ENCODE measurements around the gene ENO4.

Gene ENO4, protein sequence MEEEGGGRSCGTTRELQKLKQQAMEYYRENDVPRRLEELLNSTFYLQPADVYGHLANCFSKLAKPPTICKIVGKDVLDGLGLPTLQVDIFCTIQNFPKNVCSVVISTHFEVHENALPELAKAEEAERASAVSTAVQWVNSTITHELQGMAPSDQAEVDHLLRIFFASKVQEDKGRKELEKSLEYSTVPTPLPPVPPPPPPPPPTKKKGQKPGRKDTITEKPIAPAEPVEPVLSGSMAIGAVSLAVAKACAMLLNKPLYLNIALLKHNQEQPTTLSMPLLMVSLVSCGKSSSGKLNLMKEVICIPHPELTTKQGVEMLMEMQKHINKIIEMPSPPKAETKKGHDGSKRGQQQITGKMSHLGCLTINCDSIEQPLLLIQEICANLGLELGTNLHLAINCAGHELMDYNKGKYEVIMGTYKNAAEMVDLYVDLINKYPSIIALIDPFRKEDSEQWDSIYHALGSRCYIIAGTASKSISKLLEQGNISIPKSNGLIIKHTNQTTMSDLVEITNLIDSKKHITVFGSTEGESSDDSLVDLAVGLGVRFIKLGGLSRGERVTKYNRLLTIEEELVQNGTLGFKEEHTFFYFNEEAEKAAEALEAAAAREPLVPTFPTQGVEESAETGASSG

DNA sequence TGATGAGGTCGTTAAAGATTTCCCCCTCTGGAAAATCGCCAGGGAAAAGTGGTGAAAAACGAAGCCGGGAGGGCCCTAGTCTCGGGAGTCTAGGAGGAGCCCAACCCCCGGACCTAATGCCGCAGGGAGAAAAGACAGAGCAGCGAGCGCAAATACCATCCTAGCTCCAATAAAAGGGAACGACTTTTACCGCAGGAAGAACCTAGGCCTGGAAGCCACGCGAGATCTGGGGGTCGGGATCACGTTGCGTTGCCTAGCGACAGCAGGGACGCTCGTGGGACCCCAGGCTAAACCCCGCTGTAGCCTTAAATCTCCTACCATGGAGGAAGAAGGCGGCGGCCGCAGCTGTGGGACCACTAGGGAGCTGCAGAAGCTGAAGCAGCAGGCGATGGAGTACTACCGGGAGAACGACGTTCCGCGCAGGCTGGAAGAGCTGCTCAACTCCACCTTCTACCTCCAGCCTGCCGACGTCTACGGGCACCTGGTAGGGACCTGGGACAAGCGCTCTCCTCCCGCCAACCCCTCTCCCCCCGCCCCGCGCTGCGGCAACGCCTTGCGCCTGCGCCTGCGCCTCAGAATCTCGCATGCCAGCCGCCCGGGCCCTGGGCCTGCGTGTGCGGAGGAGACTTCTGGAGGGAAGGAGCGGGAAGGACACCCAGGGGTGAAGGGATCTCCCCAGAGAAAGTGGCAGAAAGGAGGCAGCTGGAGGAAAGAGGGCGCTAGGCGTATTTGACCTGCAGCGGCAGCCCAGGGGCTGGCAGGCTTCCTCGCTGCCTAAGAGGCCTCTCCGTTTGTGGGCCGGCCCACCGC, at the start of gene ENO4:
Gene ENO4 (plus strand): TSS at position 252 of the 810 bp plus-strand sequence. CDS start 68 bp downstream, at position 320.
- peak; percentile 81 for DNase-seq

DNA sequence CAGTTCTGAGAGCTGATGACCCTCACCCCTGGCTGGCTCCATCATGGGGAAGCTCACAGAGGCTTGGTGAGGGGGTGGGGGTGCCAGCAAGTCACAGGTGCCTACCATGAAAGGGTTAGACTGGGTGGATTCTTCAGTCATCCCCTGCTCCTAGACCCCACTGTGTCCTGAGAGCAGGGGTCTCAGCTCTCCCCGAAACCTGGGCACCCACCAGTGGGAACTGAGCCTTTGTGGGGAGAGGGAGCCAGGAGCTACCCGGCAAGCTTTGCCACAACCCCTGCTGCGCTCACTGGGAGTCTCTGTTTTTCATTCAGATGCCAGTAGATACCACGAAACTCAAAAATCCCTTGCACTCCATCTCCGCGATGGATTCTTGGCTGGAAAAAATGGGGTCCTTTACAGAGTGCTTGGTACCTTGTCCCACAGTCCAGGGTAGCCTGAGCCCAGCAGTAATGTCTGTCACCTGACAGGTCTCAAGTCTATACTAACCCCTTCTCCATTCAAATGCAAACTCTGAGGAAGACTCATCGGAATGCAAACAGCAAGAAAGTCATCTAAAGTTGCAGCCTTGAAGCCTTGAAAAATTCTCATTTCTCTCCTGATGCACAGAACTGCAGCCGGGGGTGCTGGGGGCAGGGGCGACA, 48.9 kb upstream of the ENO4 start:
- no peak for DNase-seq

DNA sequence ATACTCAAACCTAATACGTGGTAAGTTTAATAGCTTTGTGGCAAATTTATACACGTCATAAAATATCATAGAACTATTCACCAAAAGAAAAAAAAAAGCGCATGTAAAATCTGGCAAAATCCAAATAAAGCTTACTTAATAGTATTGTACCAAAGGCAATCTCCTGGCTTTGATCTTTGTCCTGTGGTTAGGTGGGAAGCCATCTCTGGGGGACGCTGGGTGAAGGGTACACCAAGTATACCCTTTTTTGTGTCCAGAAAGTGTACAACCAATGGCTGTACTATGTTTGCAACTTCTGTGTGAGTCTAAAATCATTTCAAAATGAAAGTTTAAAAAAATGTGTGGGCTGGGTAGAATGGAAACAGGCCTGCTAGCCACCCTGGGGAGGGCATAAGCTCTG, 47.6 kb upstream of the ENO4 start:
- DNase-seq = no peak

DNA sequence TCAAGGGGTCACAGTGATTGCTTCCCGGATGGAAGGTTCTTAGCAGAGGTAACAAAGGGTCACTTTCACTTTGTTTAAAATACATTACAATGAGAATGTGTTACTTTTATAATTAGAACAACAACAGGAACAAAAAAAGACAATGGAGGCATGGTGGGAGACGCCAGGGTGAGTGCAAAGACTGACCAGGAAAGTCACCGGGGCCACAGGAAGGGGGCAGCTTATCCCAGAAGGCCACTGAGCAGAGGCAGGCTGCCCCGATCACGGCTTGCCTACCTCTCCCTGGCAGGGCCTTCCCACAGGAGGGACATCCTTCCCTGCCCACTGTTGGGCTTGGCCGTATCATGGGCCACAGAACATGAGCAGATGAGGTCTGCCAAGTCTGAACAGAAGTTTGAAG, 46.8 kb upstream of the ENO4 start:
- DNase-seq = no peak

DNA sequence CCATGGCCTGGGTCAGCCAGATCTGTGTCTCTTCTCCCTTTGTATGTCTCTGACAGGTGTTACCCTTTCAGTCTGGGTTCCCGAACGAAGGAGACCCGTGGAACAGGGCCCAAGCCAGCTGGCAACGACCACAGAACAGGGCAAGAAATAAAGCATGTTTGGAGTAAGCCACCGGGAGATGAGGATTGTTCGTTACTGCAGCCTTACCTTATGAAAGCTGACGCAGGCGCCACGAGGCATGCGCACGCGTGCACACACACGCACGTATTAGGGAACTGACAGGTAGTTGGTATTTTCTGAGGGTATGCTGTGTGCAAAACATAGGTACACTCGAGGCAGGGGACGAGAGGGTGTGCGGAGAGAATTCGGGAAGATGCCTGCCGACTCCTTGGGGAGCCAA, 46.4 kb upstream of the ENO4 start:
- DNase-seq = no peak

DNA sequence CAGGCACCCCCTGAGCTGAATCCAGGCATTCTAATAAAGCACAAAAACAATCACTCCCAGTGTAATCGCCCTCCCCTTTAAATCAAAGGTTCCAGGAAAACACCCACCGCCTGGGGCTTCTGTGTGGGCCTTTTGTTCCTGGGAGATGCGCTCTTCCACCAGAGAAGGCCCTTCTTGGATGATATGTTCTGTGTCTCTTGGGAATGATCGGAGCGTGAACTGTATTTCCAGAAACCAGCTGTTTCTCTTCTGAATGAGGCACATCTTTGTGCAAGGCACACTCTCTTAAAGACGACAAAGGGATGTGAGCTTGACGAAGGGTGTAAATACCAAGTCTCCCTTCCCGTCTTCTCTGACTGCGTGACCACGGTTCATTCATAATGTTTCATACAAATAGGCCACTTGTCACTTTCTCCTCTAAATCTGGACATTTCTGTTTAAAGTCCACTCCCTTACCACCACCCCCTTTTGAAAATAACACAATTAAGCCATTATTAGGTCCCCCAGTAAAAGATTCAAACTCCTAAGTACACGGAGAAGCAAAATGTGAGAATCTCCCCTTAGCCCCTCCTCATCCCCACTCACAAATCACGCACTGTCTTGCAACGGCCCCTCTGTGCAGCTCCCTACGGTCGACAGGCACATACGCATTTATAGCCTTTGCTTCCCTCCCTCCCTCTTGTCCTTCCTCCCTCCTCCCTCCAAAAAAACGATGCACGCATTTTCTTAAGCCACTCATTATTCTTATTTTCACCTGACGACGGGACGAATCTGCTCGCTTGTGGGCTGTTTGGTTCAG, 45.6 kb upstream of the ENO4 start:
- no peak for DNase-seq

DNA sequence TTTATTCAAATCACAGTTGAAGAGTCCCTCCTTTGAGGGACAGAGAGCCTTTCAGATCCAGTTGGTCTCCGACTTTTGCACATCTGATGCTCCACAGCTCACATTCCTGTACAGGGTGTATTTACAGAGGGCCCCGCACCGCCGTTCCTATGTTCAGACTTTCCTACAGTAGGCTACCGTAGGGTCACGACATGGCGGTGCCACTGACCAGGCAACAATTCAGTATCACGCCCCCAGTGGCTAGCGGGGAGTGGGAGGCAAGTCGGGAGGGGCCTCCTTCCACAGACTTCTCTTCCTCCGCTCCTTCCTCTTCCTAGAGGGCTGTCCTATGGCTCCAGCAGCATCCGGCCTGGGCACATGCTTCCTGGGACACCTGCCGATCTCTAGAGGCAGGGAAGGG, 40.6 kb upstream of the ENO4 start:
- no peak for DNase-seq

DNA sequence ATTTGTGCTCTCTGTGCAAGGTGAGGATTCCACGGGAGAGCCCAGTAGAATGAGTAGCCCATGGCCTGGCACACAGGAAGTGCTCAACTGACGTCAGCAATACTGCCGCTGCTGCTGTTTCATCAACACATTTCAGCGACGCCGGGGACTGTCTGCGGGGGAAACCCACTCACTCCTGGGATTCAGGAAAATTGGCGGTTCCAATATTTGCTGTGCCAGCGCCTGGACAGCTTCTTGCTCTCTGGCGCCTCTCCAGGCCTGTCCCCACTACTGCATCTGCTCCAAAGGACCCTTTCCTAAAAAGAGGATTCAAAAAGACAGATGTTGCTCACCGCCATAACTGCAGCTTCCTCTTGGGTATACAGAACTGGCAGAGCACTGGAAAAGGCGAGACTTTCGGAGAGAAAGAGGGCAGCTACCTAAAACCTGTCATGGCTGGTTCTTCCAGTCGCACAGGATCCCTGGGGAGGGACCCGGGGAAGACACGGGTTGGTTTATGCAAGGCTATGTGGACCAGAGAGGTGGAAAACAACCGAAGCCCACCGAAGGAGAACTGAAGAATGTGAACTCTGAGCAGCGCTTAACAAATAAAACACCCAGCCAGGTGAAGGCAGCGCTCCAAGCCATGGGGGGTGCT, 39.7 kb upstream of the ENO4 start:
- DNase-seq = peak; percentile 11

DNA sequence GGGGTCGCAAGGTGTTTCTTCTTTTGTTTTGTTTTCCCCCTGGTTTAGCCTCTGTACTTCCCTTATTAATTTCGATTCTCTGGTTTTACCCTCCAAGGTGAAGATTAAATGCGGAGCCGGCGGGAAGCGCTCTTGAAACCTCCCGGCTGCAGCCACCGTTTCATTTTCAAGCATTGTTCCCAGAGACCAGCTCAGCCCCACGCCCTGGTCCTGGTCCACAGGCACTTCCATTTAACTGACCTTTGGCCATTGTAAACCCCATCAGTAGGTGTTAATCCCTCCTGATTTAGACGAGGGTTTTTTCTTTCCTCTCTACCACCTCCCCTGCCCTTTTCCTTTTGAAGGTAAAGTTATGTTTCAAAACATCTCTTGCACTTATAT, 39.2 kb upstream of the ENO4 start:
- DNase-seq = no peak

DNA sequence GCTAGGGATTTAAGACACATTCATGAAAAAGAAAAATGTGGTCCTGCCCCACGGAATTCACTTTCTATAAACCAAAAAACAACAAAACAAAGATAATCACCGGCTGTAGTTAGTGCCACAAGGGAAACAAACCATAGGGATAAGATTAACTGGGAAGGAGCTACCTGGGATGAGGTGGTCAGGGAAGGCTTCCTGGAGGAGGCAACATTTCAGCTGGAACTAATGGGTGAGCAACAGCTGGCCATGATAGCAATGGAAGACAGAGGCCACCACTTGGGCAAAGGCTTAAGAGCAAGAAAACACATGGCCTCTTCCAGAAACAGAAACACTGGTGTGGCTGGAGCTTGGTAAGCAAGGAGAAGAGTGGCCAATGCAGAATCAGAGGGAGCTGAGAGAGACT, 38.4 kb upstream of the ENO4 start:
- DNase-seq = no peak

DNA sequence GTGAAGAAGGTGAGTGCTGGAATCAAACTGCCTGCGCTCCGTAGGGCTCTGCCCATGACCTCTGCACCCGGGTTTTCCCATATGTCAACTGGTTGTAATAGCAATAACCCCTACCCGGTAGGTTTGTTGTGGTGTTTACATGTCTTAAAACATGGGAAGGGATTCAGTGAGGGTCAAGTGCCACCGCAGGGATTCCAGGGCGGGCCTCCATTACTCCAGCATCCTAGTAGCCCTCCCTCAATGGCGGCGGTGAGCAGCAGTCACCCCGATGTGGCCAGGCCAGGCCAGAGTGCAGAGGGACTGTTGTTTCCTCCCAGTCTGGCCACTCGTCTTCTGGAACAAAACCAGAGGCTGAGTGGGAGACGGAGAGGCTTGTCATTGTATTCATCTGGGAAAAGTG, 37.6 kb upstream of the ENO4 start:
- DNase-seq = no peak

DNA sequence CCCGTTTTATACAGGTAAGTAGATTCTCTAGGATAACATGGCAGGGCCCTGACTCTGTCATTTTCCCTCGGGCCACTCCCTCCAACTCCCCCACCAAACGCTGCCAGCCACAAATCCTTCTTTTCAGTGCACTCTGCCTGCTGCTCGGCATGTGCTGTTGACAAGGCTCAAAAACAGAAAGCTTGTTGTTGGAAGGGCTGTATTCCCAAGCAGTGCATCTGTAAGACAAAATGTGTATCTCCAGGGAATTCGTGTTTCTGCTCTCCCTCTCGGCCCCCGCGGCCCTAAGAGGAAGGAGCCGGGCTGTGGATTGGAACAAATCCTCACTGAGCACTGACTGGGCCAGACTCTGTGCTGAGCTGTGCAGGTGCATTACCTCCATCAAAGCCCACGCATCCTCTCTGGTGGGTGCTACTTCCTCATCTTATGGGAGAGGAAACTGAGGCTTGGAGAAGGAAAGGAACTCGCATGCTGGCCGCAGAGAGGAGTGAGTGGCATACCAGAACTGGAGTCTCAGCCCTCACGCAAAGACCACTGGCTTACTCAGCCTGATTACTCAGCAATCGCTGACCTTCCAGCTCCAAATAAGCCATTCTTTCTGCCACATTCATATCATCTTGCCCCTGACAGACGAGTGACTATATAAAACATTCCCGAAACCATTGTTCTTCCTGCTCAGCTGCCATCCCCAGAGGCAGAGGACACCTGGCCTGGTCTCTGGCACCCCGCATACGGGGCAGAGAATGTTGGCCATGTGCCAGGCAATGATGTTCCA, 33.5 kb upstream of the ENO4 start:
- peak; percentile 53 for DNase-seq

DNA sequence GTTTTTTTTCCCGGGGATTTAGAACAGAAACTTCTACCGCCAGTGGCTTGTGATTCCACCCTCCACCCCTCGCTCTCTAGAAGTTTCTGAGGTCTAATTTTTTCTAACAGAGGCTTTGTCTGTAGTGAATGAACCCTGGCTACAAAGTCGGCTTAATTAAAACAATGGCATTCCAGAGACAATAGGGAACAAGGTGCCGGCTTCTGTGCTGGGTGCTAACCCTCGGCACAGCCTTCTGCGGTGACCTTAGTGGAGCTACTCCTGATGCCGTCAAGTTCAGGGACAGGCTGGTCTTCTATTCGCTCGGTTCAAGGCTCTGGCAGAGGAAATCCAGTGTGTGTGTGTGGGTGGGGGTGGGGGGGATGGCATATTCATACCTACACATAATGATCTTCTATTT, 32.1 kb upstream of the ENO4 start:
- no peak for DNase-seq

DNA sequence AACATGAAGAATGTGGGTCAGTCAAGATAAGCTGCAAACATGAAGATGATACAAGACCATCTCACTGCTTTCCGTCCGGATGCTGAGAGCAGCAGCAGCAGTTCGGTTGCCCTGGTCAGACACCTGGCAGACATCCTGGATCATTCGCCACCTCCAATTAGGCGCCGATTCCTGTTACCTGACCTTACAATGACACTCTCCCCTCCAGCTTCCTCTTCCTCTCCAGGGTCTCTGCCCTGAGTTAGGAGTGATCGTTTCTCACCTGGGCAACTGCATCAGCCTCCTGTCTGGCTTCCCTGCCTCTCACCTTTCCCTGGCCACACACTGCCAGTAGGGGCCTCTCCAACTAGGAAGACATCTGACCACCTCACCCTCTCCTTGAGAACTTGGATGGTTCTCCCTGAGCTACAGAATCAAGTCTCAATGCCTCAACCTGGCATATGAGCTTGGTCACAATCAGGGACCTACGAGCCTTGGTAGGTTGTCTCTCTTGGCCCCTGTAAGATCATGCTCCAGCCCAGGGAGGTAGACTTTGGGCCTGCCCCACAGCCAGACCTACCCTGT, 31.4 kb upstream of the ENO4 start:
- DNase-seq = no peak

DNA sequence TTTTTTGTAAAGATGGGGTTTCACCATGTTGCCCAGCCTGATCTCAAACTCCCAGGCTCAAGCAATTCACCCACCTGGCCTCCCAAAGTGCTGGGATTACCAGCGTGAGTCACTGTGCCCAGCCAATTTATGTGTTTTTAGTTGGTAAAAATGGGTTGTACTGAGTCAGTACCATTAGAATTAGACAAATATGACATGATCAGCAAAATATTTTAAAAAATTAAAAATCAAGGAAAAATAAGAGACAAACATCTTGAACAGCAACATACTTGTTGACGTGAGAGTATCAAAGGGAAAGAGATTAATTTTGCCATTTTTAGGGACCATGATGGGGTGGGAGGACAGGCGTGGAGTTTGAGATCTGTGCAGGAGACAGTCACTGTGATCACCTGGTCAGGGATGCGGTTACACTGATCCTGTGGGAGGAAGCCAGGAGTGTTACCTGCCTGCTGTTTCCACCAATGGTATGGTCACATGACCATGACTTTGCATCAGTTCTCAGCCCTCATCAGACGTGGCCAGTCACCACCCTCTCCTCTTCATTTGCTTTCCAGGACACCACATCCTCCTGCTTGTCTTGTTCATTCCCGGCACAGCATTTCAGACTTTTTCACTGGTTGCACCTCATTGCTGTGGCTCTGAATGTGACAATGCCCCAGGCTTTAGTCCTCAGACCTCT, 29.2 kb upstream of the ENO4 start:
- DNase-seq = no peak

DNA sequence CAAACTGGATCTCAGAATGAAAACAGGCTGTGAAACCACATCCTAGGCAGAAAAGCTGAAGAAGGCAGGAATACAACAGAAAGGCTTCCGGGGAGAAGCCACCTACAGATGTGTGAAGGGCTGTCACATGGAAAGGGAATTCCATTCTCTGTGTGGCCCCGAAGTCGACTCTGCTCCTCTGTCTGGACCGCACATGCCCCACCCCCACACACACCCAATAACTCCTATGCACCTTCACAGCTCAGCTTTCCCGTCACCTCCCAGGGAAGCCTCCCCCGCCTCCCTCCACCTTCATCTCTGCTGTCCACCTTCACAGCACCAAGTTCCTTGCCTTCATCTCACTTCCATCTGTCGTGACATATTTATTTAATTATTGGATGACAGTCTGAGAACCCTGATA, 23.4 kb upstream of the ENO4 start:
- DNase-seq = no peak

DNA sequence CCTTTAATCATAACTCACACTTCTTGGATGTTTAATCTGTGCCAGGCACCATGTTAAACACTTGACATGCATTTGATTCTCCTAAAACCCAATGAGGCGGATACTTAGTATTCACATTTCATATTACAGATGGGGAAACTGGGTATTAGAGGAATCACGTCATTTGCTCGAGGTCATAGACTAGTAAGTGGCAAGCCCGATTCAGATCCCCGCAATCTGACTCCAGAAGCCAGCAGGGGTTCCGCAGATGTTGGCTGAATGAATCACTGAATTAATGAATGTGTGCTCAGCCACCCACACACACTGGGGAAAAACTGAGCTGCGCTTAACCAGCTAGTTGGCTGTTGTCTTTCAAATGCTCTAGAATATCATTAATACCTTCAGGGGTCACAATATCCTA, 22.5 kb upstream of the ENO4 start:
- DNase-seq = peak; percentile 52

DNA sequence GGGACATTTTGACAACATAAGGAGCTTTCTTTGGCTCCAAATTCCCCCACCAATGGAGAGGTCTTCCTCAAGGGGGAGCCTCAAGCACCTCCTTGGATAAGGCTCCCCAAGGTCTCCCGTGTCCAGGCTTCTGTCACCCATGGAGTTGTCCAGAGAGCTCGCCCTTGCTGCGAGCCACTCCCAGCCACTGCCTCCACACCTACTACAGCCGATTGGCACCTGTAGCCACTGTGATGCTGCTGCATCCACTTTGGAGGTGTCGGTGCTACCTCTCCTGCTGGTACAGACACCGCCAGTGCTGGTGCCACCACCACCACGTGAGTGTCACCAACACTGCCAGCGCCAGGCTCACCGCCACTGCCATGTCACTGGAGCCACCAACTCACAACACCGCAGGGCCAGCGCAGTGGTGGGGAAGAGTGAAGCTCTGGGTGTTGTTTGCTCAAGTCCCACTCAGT, 22.1 kb upstream of the ENO4 start:
- no peak for DNase-seq

DNA sequence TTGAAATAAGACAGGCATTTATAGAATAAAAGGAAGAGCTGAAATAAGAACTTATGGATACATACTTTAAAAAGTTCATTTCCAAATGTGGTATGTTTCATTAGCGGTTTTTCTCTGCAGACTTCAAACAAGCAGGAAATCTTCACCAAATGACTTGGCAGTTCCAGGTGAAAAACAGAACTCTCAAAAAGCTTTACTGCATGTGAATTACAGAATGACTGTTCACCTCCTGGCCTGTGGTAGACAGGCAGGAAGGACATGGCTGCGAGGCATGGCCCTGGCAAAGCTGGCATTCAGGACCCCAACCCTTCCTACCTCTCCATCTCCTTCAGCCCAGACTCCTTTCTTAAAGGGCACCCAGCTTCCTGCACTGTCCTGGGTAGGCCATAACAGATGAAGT, 21.2 kb upstream of the ENO4 start:
- DNase-seq = no peak

DNA sequence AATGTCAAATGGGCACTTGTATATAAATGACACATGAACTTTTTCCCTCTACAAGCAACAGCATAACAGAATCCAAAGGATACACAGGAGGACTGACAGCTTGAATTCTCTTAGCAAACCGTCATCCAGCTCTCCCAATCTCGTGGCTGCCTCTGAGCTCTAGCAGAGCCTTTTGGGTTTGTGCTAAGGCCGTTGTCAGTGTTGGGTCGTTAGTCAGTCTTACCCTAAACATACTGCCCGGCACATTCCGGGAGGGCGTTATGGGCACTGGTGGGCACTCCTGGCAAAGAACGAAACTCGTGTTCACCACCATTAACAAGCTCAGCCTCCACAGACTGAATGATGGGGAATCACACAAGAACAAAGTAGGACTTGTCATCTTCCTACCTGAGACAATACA, 19.6 kb upstream of the ENO4 start:
- no peak for DNase-seq
